Natural killer cell (primary cell): Measurements from ENCODE around the gene KRT13. TPM values are rescaled to one million over a fixed set of nuclear protein-coding genes. Genes with fewer than 3 reads are reported as not detected.

ENCODE experiments used
- ATAC-seq, 3 donors: fragments of 150-1000 bp in 2 of 3; fragments of 200-7000 bp in 1 of 3; cut with Tn5 transposase; 1 replicate in 1 of 3; 2 replicates in 2 of 3; pipeline ENCODE4 v1.10.0; 2021; ENCODE audit warnings: mild to moderate bottlenecking in 2 of 3, moderate library complexity in 2 of 3
- DNase-seq, 2 donors: peaks; one replicate each; pipeline versions ENCODE4 v3.0.0 to v3.0.0-alpha.2; 2013 to 2021; ENCODE audit warnings: mixed read lengths in 1 of 2
- H3K27ac ChIP-seq: one replicate; pipeline ENCODE4 v1.5.1; 2013; ENCODE audit warnings: mild to moderate bottlenecking, low read length
- H3K27me3 ChIP-seq: one replicate; pipeline ENCODE4 v1.6.1; 2013; ENCODE audit warnings: low read length; ENCODE audit not compliant: control insufficient read depth, insufficient read depth
- H3K36me3 ChIP-seq: one replicate; pipeline ENCODE4 v1.6.1; 2013; ENCODE audit warnings: low read length; ENCODE audit not compliant: control insufficient read depth, insufficient read depth
- H3K4me1 ChIP-seq: one replicate; pipeline ENCODE4 v1.6.1; 2013; ENCODE audit warnings: low read length; ENCODE audit not compliant: control insufficient read depth, insufficient read depth
- H3K4me3 ChIP-seq: one replicate; pipeline ENCODE4 v1.5.1; 2013; ENCODE audit warnings: low read length
- H3K9me3 ChIP-seq: one replicate; pipeline ENCODE4 v1.6.1; 2013; ENCODE audit warnings: low read length; ENCODE audit not compliant: control insufficient read depth, insufficient read depth
- H3K27ac Mint-ChIP-seq, 2 donors: one replicate each; pipeline ENCODE4 v1.8.0; 2022; ENCODE audit warnings: mild to moderate bottlenecking in 2 of 2, mixed read lengths in 2 of 2, moderate library complexity in 1 of 2
- H3K27me3 Mint-ChIP-seq, 2 donors: one replicate each; pipeline ENCODE4 v1.8.0; 2022; ENCODE audit warnings: low read depth in 2 of 2, mixed read lengths in 2 of 2
- H3K36me3 Mint-ChIP-seq: one replicate; pipeline ENCODE4 v1.8.0; 2022; ENCODE audit warnings: mixed read lengths
- H3K4me1 Mint-ChIP-seq, 2 donors: one replicate each; pipeline ENCODE4 v1.8.0; 2022; ENCODE audit warnings: mixed read lengths in 2 of 2
- H3K4me3 Mint-ChIP-seq: one replicate; pipeline ENCODE4 v1.8.0; 2022; ENCODE audit warnings: mild to moderate bottlenecking, moderate library complexity, mixed read lengths
- H3K9me3 Mint-ChIP-seq, 2 donors: one replicate each; pipeline ENCODE4 v1.8.0; 2022; ENCODE audit warnings: mixed read lengths in 2 of 2
- CTCF ChIP-seq: fragments of 200-600 bp; IDR thresholded peaks from one replicate; pipeline ENCODE4 v1.8.0; 2022; ENCODE audit warnings: antibody characterized with exemption
- WGBS: methylation state at CpG from one replicate; pipeline ENCODE4 v1.1.7; 2013; ENCODE audit warnings: missing lambda C conversion rate; ENCODE audit not compliant: insufficient coverage; 5-methylcytosine and 5-hydroxymethylcytosine counted together
- intact Hi-C: fragments of 100-400 bp; cut with micrococcal nuclease; formaldehyde crosslinking; loops from one replicate; pipeline ENCODE4 v1.14.2; 2022
- total RNA-seq, 4 donors: library from RNA; stranded (reverse); fragments of 120-200 nt in 1 of 4; gene quantifications; one replicate each; pipeline versions ENCODE4 v1.2.3 to v1.2.4, GENCODE V29; 2013 to 2022

The KRT13 gene
- total RNA-seq, 3 donors from 2014 or later (not counting 1 experiment from before 2014, with no cell fraction given), result not detected

- no peak for TF ChIP-seq CTCF
- Histone ChIP-seq H3K27me3 (no peaks in the 10 kb centered on the region), H3K4me1 (no peaks in the 10 kb centered on the region), H3K4me3 (no peak overlapping the region), H3K9me3 (no peaks in the 10 kb centered on the region), H3K36me3 (no peaks in the 10 kb centered on the region), H3K27ac (no peak overlapping the region)
- DNase-seq, result no peak
- no peak for ATAC-seq
- intact Hi-C loops, result no loop called here
- H3K4me1 Mint-ChIP-seq, result no peaks in the 10 kb centered on the region
- no peak overlapping the region for H3K27ac Mint-ChIP-seq
- H3K36me3 Mint-ChIP-seq, result no peaks in the 10 kb centered on the region
- H3K4me3 Mint-ChIP-seq, result no peak overlapping the region
- 83% methylated on average over 5 of the region's 5 CpGs for WGBS
- H3K27me3 Mint-ChIP-seq, result peaks cover 22 to 31% of the 10 kb centered on the region in 2 donors
- H3K9me3 Mint-ChIP-seq, result no peaks in the 10 kb centered on the region
These were observed 33.7 kb upstream of the KRT13 start for GRCh38 chr17:41539071-41539492.

DNA sequence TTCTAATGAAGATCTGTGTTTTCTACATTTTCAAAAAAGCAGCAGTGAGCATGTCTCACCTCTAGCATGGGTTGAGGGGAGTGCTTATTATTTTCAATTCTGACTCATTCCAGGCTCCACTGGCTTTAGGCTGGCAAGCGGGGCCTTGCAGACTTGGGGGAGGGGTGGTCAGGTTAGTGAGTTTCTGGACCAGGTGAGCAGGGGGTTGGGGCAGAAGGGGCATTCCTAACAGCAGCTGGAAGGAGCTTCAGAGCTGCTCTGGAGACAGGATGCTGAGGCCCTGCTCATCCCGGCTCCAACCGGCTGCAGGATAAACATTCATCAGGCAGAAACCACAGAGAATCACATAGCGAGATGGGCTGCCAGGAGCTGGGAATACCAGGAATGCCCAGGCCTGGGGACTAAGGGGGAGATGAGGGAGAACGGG lies 33.2 kb upstream of the KRT13 start:
- no peaks in the 10 kb centered on the region for H3K36me3 ChIP-seq
- intact Hi-C loops, result no loop called here
- Mint-ChIP-seq H3K27ac (no peak overlapping the region), H3K9me3 (no peaks in the 10 kb centered on the region), H3K36me3 (no peaks in the 10 kb centered on the region), H3K4me1 (no peaks in the 10 kb centered on the region), H3K27me3 (peaks cover 22 to 31% of the 10 kb centered on the region in 2 donors), H3K4me3 (no peak overlapping the region)
- H3K4me3 ChIP-seq, result no peak overlapping the region
- ATAC-seq (no peak), DNase-seq (no peak)
- 81% methylated on average over 5 of the region's 5 CpGs for WGBS
- no peaks in the 10 kb centered on the region for H3K27me3 ChIP-seq
- no peak overlapping the region for H3K27ac ChIP-seq
- no peaks in the 10 kb centered on the region for H3K9me3 ChIP-seq
- no peaks in the 10 kb centered on the region for H3K4me1 ChIP-seq
- TF ChIP-seq CTCF, result no peak

- TF ChIP-seq CTCF, result no peak
- Histone ChIP-seq H3K27ac (no peak overlapping the region), H3K36me3 (no peaks in the 10 kb centered on the region), H3K9me3 (no peaks in the 10 kb centered on the region), H3K27me3 (no peaks in the 10 kb centered on the region), H3K4me1 (no peaks in the 10 kb centered on the region), H3K4me3 (no peak overlapping the region)
- intact Hi-C loops, result no loop called here
- DNase-seq (no peak), ATAC-seq (no peak)
- Mint-ChIP-seq H3K9me3 (no peaks in the 10 kb centered on the region), H3K4me1 (no peaks in the 10 kb centered on the region), H3K27ac (no peak overlapping the region), H3K27me3 (peaks cover 22 to 35% of the 10 kb centered on the region in 2 donors), H3K36me3 (no peaks in the 10 kb centered on the region), H3K4me3 (no peak overlapping the region)
- WGBS, result 92% methylated on average over 7 of the region's 9 CpGs
These were observed 32.6 kb upstream of the KRT13 start for GRCh38 chr17:41537990-41538389.

DNA sequence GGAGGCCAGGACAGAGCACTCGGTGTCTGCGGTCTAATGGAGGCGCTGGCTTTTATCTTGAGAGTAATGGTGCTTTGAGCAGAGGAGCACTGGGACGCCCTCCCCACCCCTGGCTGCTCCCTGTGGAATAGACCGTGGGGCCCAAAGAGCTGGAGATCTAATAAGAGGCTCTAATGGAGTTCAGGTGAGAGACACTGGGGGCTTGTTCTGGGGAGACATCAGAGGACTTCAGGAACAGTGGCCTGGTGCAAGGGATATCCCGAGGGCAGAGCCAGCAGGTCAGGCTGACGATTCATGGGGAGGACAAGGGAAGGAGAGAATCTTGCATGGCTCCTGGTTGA lies 32.2 kb upstream of the KRT13 start:
- H3K27me3 ChIP-seq, result no peaks in the 10 kb centered on the region
- no peak overlapping the region for H3K4me3 ChIP-seq
- no peaks in the 10 kb centered on the region for H3K9me3 ChIP-seq
- WGBS, result 82% methylated on average over 7 of the region's 7 CpGs
- ATAC-seq (no peak), DNase-seq (no peak)
- Mint-ChIP-seq H3K4me1 (no peaks in the 10 kb centered on the region), H3K27ac (no peak overlapping the region), H3K36me3 (no peaks in the 10 kb centered on the region), H3K4me3 (no peak overlapping the region), H3K27me3 (peaks cover 26 to 37% of the 10 kb centered on the region in 2 donors), H3K9me3 (no peaks in the 10 kb centered on the region)
- no peak for TF ChIP-seq CTCF
- no peaks in the 10 kb centered on the region for H3K4me1 ChIP-seq
- intact Hi-C loops, result no loop called here
- no peak overlapping the region for H3K27ac ChIP-seq
- no peaks in the 10 kb centered on the region for H3K36me3 ChIP-seq
